ENCODE measurements around the gene AFF3. TPM values are rescaled to one million over a fixed set of nuclear protein-coding genes. Genes with fewer than 3 reads are reported as not detected.
A peak's percentile ranks its signal among the peaks of the same experiment; 100 is the strongest.

Gene AFF3
- total and polyA plus RNA-seq, 2 experiments from 2014 or later: 7.3 to 7.8 TPM

DNA sequence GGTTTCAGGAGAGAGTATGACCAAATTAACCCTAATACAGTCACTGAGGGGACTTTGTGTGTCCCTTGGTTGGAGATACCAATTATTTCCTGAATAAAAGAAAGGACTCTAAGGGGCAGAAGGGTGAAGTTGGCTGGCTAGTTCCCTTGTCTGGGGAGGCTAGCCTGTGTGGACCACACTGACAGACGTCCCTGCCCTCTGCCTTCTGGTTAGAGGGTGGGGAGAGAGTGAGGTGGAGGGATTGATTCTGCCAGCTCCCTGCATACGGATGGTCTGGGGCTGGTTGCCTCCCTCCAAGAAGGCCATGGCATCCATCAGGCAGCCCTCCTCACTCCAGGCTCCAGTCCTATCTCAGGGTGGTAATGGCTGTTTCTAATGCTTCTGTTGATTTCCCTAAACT, 37.4 kb upstream of the AFF3 start:
- TF ChIP-seq, protein P1, sequence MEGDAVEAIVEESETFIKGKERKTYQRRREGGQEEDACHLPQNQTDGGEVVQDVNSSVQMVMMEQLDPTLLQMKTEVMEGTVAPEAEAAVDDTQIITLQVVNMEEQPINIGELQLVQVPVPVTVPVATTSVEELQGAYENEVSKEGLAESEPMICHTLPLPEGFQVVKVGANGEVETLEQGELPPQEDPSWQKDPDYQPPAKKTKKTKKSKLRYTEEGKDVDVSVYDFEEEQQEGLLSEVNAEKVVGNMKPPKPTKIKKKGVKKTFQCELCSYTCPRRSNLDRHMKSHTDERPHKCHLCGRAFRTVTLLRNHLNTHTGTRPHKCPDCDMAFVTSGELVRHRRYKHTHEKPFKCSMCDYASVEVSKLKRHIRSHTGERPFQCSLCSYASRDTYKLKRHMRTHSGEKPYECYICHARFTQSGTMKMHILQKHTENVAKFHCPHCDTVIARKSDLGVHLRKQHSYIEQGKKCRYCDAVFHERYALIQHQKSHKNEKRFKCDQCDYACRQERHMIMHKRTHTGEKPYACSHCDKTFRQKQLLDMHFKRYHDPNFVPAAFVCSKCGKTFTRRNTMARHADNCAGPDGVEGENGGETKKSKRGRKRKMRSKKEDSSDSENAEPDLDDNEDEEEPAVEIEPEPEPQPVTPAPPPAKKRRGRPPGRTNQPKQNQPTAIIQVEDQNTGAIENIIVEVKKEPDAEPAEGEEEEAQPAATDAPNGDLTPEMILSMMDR (IDR thresholded peaks at IDR 0.05; ENCODE audit: poor library complexity): no peak
- TF ChIP-seq EZH2phosphoT487 (IDR thresholded peaks at IDR 0.05; ENCODE audit: low read depth, severe bottlenecking, unreplicated experiment): no peak
- Histone ChIP-seq H2AFZ (no peak overlapping the region), H3K4me3 (no peak overlapping the region), H3K27me3 (no peaks in the 10 kb centered on the region), H3K4me1 (ENCODE audit: insufficient read depth) (peaks cover 5% of the 10 kb centered on the region), H3K36me3 (replicated peaks; ENCODE audit: insufficient read depth, low read depth) (no peaks in the 10 kb centered on the region), H3K27ac (no peak overlapping the region), H4K20me1 (ENCODE audit: insufficient read depth, poor library complexity, severe bottlenecking) (no peaks in the 10 kb centered on the region), H3K9me3 (ENCODE audit: low read depth) (no peaks in the 10 kb centered on the region), H3K79me2 (no peaks in the 10 kb centered on the region), H3K4me2 (no peak overlapping the region), H3K9me2 (replicated peaks; ENCODE audit: insufficient read depth) (no peaks in the 10 kb centered on the region)
- no peak for DNase-seq (ENCODE audit: low spot score)
- 76% methylated on average over 2 of the region's 2 CpGs for WGBS (ENCODE audit: low lambda C conversion rate, missing lambda C conversion rate)

DNA sequence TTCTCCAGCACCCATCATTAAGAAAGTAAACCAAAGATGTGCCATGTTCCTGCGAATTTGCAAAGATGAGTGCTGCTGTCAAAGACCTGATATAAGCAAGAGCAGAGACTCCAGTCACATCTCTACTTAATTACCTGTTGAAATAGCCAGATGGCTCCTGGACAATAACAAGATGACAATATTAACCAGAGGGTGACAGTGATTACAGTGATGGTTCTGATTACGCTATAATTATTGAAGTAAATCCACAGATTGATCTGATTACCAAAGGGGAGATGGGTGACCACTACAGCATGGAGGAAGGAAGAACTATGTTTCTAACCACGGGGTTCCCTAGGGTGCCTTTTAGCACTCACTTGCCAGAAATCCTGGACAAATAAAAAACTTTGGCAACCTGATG, 36.5 kb upstream of the AFF3 start:
- no peak overlapping the region for H3K4me2 ChIP-seq
- no peaks in the 10 kb centered on the region for H3K9me2 ChIP-seq (replicated peaks; ENCODE audit: insufficient read depth)
- H3K27me3 ChIP-seq: no peaks in the 10 kb centered on the region
- H3K27ac ChIP-seq: no peak overlapping the region
- 77% methylated on average over 3 of the region's 3 CpGs for WGBS (ENCODE audit: low lambda C conversion rate, missing lambda C conversion rate)
- H3K79me2 ChIP-seq: no peaks in the 10 kb centered on the region
- H3K36me3 ChIP-seq (replicated peaks; ENCODE audit: insufficient read depth, low read depth): no peaks in the 10 kb centered on the region
- DNase-seq (ENCODE audit: low spot score): no peak
- H3K4me1 ChIP-seq (ENCODE audit: insufficient read depth): peaks cover 5% of the 10 kb centered on the region
- no peak for TF ChIP-seq EZH2phosphoT487 (IDR thresholded peaks at IDR 0.05; ENCODE audit: low read depth, severe bottlenecking, unreplicated experiment)
- TF ChIP-seq, protein P1 (IDR thresholded peaks at IDR 0.05; ENCODE audit: poor library complexity): no peak
- TF ChIP-seq EZH2 (IDR thresholded peaks at IDR 0.05; ENCODE audit: borderline replicate concordance): no peak
- H2AFZ ChIP-seq: no peak overlapping the region
- H3K4me3 ChIP-seq: no peak overlapping the region
- no peaks in the 10 kb centered on the region for H4K20me1 ChIP-seq (ENCODE audit: insufficient read depth, poor library complexity, severe bottlenecking)
- H3K9me3 ChIP-seq (ENCODE audit: low read depth): no peaks in the 10 kb centered on the region

DNA sequence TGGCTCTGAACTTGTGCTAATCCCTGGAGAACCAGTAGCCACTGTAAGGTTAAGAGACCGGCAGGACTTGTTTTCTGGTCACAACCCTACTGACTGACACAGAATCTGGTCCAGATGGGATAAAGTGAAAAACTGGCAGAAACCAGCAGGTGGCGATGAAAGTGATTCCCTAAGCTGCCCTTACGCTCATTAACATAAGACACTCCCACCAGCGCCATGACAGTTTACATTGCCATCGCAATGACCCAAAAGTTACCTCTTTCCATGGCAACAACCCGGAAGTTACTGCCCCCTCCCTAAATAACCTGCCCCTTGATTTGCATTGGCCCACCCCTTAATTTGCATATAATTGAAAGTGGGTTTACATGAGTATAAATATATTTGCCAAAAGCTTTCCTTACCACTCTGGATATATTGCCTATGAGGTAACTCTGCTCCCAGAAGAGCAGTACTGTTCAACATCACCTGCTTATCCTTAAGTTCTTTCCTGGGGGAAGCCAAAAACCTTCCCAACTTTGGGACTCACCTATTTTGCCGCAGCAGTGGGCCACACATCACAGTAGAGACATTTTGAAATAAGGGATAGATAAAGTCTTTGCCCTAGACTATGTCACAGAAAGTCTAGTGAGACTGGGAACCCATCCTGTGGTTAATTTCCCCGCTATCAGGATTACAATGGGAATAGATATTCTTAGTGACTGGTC, 35.8 kb upstream of the AFF3 start:
- Histone ChIP-seq H3K27me3 (no peaks in the 10 kb centered on the region), H4K20me1 (ENCODE audit: insufficient read depth, poor library complexity, severe bottlenecking) (no peaks in the 10 kb centered on the region), H3K4me3 (no peak overlapping the region), H3K36me3 (replicated peaks; ENCODE audit: insufficient read depth, low read depth) (no peaks in the 10 kb centered on the region), H3K79me2 (no peaks in the 10 kb centered on the region), H3K9me3 (ENCODE audit: low read depth) (no peaks in the 10 kb centered on the region), H2AFZ (no peak overlapping the region), H3K4me1 (ENCODE audit: insufficient read depth) (peaks cover 5% of the 10 kb centered on the region), H3K9me2 (replicated peaks; ENCODE audit: insufficient read depth) (no peaks in the 10 kb centered on the region), H3K4me2 (no peak overlapping the region), H3K27ac (no peak overlapping the region)
- WGBS (ENCODE audit: low lambda C conversion rate, missing lambda C conversion rate): 60% methylated on average over 8 of the region's 8 CpGs
- TF ChIP-seq EZH2 (IDR thresholded peaks at IDR 0.05; ENCODE audit: borderline replicate concordance) (no peak), EZH2phosphoT487 (IDR thresholded peaks at IDR 0.05; ENCODE audit: low read depth, severe bottlenecking, unreplicated experiment) (no peak)
- TF ChIP-seq, protein P1 (IDR thresholded peaks at IDR 0.05; ENCODE audit: poor library complexity): peak; percentile 36
- peak; percentile 64 for DNase-seq (ENCODE audit: low spot score)

Measured in hepatocyte (in vitro differentiated cells).